CD14-positive monocyte (primary cell): Measurements from ENCODE around the gene NSD2. TPM values are rescaled to one million over a fixed set of nuclear protein-coding genes. Genes with fewer than 3 reads are reported as not detected.

Experiments
- DNase-seq, 3 donors: peaks; one replicate each; pipeline ENCODE4 v3.0.0-alpha.2; 2011 to 2022
- H2AFZ ChIP-seq: 2 replicates; pipeline ENCODE4 v1.6.0; 2012; ENCODE audit warnings: mild to moderate bottlenecking, low read depth, low read length, inconsistent platforms; ENCODE audit not compliant: insufficient read depth, poor library complexity, severe bottlenecking
- H3K27ac ChIP-seq, 2 donors: 1 replicate in 1 of 2; 2 replicates in 1 of 2; pipeline ENCODE4 v1.5.1; 2012 to 2013; ENCODE audit warnings: low read length in 2 of 2, control low read depth in 1 of 2, inconsistent platforms in 1 of 2, low read depth in 1 of 2, mild to moderate bottlenecking in 1 of 2
- H3K27me3 ChIP-seq, 2 donors: one replicate each; pipeline versions ENCODE4 v1.6.0 to v1.6.1; 2011 to 2013; ENCODE audit warnings: low read length in 2 of 2; ENCODE audit not compliant: control insufficient read depth in 2 of 2, insufficient read depth in 2 of 2
- H3K36me3 ChIP-seq, 2 donors: replicated peaks in 1 of 2; 1 replicate in 1 of 2; 2 replicates in 1 of 2; pipeline versions ENCODE4 v1.5.1 to v1.6.1; 2012 to 2013; ENCODE audit warnings: low read length in 2 of 2, control low read depth in 1 of 2, inconsistent platforms in 1 of 2, mild to moderate bottlenecking in 1 of 2; ENCODE audit not compliant: insufficient read depth in 2 of 2, control insufficient read depth in 1 of 2
- H3K4me1 ChIP-seq, 2 donors: 1 replicate in 1 of 2; 2 replicates in 1 of 2; pipeline versions ENCODE4 v1.5.1 to v1.6.1; 2012 to 2013; ENCODE audit warnings: low read length in 2 of 2, control low read depth in 1 of 2, inconsistent platforms in 1 of 2, mild to moderate bottlenecking in 1 of 2, moderate library complexity in 1 of 2; ENCODE audit not compliant: insufficient read depth in 2 of 2, control insufficient read depth in 1 of 2
- H3K4me2 ChIP-seq: replicated peaks from 2 replicates; pipeline ENCODE3; 2012; ENCODE audit warnings: low read length, moderate library complexity, mild to moderate bottlenecking; ENCODE audit not compliant: poor library complexity, severe bottlenecking; ENCODE audit errors: extremely low read depth
- H3K4me3 ChIP-seq, 3 experiments: fragments of 200-600 bp in 1 of 3; sonication (generic) in 1 of 3; replicated peaks in 1 of 3; 1 replicate in 2 of 3; 2 replicates in 1 of 3; pipeline ENCODE4 v1.5.1; 2011 to 2013; ENCODE audit warnings: low read length in 3 of 3, mild to moderate bottlenecking in 3 of 3, control low read depth in 2 of 3, low read depth in 2 of 3, inconsistent platforms in 1 of 3, moderate library complexity in 1 of 3
- H3K79me2 ChIP-seq: 2 replicates; pipeline ENCODE4 v1.6.0; 2012; ENCODE audit warnings: mild to moderate bottlenecking, control low read depth, inconsistent platforms, low read length, moderate library complexity; ENCODE audit not compliant: insufficient read depth
- H3K9ac ChIP-seq: 2 replicates; pipeline ENCODE4 v1.6.0; 2017; ENCODE audit warnings: low read length, mild to moderate bottlenecking; ENCODE audit not compliant: insufficient read depth, poor library complexity, severe bottlenecking
- H3K9me3 ChIP-seq, 2 donors: replicated peaks in 1 of 2; 1 replicate in 1 of 2; 2 replicates in 1 of 2; pipeline versions ENCODE4 v1.5.1 to v1.6.1; 2012 to 2013; ENCODE audit warnings: low read length in 2 of 2, control low read depth in 1 of 2; ENCODE audit not compliant: control insufficient read depth in 1 of 2, insufficient read depth in 1 of 2
- H4K20me1 ChIP-seq: 2 replicates; pipeline ENCODE4 v1.6.0; 2012; ENCODE audit warnings: mild to moderate bottlenecking, low read length, control low read depth, moderate library complexity; ENCODE audit not compliant: insufficient read depth
- H3K27ac Mint-ChIP-seq, 7 donors: one replicate each; pipeline ENCODE4 v1.8.0; 2020; ENCODE audit warnings: mild to moderate bottlenecking in 7 of 7, mixed read lengths in 7 of 7, moderate library complexity in 6 of 7, inconsistent platforms in 2 of 7
- H3K27me3 Mint-ChIP-seq, 3 donors: one replicate each; pipeline ENCODE4 v1.8.0; 2021 to 2022; ENCODE audit warnings: low read depth in 3 of 3, mild to moderate bottlenecking in 3 of 3, mixed read lengths in 3 of 3, moderate library complexity in 3 of 3, inconsistent platforms in 1 of 3
- H3K36me3 Mint-ChIP-seq, 2 donors: one replicate each; pipeline ENCODE4 v1.8.0; 2020; ENCODE audit warnings: mixed read lengths in 2 of 2, inconsistent platforms in 1 of 2, mild to moderate bottlenecking in 1 of 2
- H3K4me1 Mint-ChIP-seq: one replicate; pipeline ENCODE4 v1.8.0; 2020; ENCODE audit warnings: mild to moderate bottlenecking, mixed read lengths
- H3K4me3 Mint-ChIP-seq, 2 donors: one replicate each; pipeline ENCODE4 v1.8.0; 2020; ENCODE audit warnings: mild to moderate bottlenecking in 2 of 2, mixed read lengths in 2 of 2, moderate library complexity in 1 of 2
- H3K9me3 Mint-ChIP-seq, 7 donors: one replicate each; pipeline ENCODE4 v1.8.0; 2020 to 2022; ENCODE audit warnings: mixed read lengths in 7 of 7, mild to moderate bottlenecking in 6 of 7, moderate library complexity in 6 of 7, inconsistent platforms in 2 of 7
- WGBS: methylation state at CpG from one replicate; pipeline ENCODE4 v1.1.5; 2013; ENCODE audit warnings: missing lambda C conversion rate; ENCODE audit not compliant: insufficient coverage; 5-methylcytosine and 5-hydroxymethylcytosine counted together
- intact Hi-C, 2 donors: fragments of 100-400 bp; cut with micrococcal nuclease; formaldehyde crosslinking; loops; one replicate each; pipeline versions ENCODE4 v1.15.0 to v1.15.1; 2023
- polyA plus RNA-seq, 3 donors: library from polyadenylated mRNA; depleted of rRNA in 1 of 3; unstranded in 2 of 3; stranded (reverse) in 1 of 3; fragments of 300-500 nt in 2 of 3; fragments of >200 nt in 1 of 3; fragmentation: Illumina TruSeq in 2 of 3; gene quantifications; 1 replicate in 2 of 3; 2 replicates in 1 of 3; pipeline ENCODE4 v1.2.3, GENCODE V29; 2012 to 2021
- TF ChIP-seq, protein P1 (sequence below): fragments of 200-600 bp; IDR thresholded peaks from one replicate; pipeline ENCODE4 v1.8.0; 2022; ENCODE audit warnings: antibody characterized with exemption, mild to moderate bottlenecking

Gene NSD2
- polyA plus RNA-seq, 3 donors = 1.9 to 8.7 (median 2.3) TPM

DNA sequence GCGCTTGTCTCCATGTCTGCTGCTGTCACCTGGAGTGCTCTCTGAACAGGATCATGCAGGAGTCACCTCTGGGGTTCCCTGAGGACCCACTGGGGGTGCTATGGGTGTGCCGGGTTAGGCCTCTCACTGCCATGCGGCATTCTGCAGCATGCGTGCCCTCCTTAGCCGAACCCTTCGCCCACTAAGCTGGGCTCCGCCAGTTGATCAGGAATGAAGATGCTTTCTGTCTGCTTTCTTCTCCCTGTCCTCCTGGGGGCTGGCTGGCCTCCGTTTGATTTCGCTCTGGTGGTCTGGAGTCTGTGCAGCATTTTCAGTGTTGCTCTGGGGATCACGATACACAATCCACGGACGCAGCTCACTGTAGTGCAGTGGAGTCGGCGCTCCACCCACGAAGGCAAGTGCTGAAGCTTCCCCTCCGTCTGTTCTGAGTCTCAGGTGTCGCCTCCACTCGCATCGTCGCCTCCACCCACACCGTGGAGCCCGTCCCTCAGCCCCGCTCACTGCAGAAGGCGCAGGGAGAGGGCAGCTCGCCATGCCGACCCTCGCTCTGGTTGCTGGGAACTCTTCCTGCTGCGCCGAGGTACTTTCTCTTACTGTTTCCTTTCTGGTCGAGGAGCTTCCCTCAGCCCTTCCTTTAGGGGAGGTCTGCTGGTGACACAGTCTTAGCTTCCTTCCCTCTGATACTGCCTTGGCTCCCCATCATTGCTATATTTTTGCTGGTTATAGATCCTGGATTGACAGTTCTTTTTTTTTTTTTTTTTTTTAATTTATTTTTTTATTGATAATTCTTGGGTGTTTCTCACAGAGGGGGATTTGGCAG, 44.5 kb upstream of the NSD2 start:
- intact Hi-C loops = no loop called here
- TF ChIP-seq, protein P1, sequence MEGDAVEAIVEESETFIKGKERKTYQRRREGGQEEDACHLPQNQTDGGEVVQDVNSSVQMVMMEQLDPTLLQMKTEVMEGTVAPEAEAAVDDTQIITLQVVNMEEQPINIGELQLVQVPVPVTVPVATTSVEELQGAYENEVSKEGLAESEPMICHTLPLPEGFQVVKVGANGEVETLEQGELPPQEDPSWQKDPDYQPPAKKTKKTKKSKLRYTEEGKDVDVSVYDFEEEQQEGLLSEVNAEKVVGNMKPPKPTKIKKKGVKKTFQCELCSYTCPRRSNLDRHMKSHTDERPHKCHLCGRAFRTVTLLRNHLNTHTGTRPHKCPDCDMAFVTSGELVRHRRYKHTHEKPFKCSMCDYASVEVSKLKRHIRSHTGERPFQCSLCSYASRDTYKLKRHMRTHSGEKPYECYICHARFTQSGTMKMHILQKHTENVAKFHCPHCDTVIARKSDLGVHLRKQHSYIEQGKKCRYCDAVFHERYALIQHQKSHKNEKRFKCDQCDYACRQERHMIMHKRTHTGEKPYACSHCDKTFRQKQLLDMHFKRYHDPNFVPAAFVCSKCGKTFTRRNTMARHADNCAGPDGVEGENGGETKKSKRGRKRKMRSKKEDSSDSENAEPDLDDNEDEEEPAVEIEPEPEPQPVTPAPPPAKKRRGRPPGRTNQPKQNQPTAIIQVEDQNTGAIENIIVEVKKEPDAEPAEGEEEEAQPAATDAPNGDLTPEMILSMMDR = no peak
- peaks cover 0 to 2% (median 0%) of the 10 kb centered on the region in 7 donors for H3K9me3 Mint-ChIP-seq

DNA sequence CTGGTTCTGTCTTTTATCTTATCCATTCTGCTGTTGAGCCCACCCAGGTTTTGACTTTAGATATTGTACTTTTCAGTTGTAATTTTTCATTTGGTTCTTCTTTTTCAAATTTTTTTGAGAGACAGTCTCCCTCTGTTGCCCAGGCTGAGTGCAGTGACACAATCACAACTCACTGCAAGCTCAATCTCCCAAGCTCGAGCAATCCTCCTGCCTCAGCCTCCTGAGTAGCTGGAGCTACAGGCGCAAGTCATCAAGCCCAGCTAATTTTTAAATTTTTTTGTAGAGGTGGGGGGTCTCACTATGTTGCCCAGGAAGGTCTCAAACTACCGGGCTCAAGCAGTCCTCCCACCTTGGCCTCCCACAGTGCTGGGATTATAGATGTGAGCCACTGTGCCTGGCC, 41.0 kb upstream of the NSD2 start:
- TF ChIP-seq, protein P1 = no peak
- H3K27me3 Mint-ChIP-seq = peaks cover 0 to 1% (median 0%) of the 10 kb centered on the region in 3 donors
- H2AFZ ChIP-seq = no peak overlapping the region
- H3K4me1 Mint-ChIP-seq = peaks cover 4% of the 10 kb centered on the region
- DNase-seq = no peak
- no peak overlapping the region for H3K9ac ChIP-seq
- H3K4me2 ChIP-seq = no peak overlapping the region
- peaks cover 0 to 2% (median 0%) of the 10 kb centered on the region in 7 donors for H3K9me3 Mint-ChIP-seq
- intact Hi-C loops = no loop called here
- no peaks in the 10 kb centered on the region for H3K79me2 ChIP-seq
- no peak overlapping the region for H3K4me3 ChIP-seq
- no peak overlapping the region for H3K4me3 Mint-ChIP-seq
- H3K9me3 ChIP-seq = no peaks in the 10 kb centered on the region
- H3K27ac ChIP-seq = no peak overlapping the region
- H3K36me3 ChIP-seq = peaks cover 47 to 76% of the 10 kb centered on the region in 2 donors
- no peaks in the 10 kb centered on the region for H3K4me1 ChIP-seq
- no peaks in the 10 kb centered on the region for H3K27me3 ChIP-seq
- no peaks in the 10 kb centered on the region for H4K20me1 ChIP-seq
- WGBS = no CpG with 5 or more reads among the region's 3 CpGs
- H3K36me3 Mint-ChIP-seq = peaks cover 65 to 74% of the 10 kb centered on the region in 2 donors
- peak overlapping the region in 1 of 7 donors; percentile 49 for H3K27ac Mint-ChIP-seq

More for the DNA sequence above, 44.5 kb upstream of the NSD2 start:
- Histone ChIP-seq H3K27ac (no peak overlapping the region), H2AFZ (no peak overlapping the region), H3K9me3 (no peaks in the 10 kb centered on the region), H3K79me2 (no peaks in the 10 kb centered on the region), H3K4me3 (no peak overlapping the region), H3K27me3 (no peaks in the 10 kb centered on the region), H4K20me1 (no peaks in the 10 kb centered on the region), H3K4me2 (no peak overlapping the region), H3K4me1 (no peaks in the 10 kb centered on the region), H3K9ac (no peak overlapping the region), H3K36me3 (peaks cover 50 to 76% of the 10 kb centered on the region in 2 donors)
- Mint-ChIP-seq H3K4me3 (no peak overlapping the region), H3K27ac (peak overlapping the region in 3 of 7 donors; percentile 7 to 54 (median 25)), H3K4me1 (peaks cover 4% of the 10 kb centered on the region), H3K27me3 (no peaks in the 10 kb centered on the region), H3K36me3 (peaks cover 65 to 75% of the 10 kb centered on the region in 2 donors)
- no peak for DNase-seq
- WGBS = 96% methylated on average over 17 of the region's 30 CpGs
